Pericardium fibroblast (primary cell): ENCODE results near the gene GABRB3. TPM values are rescaled to one million over a fixed set of nuclear protein-coding genes. Genes with fewer than 3 reads are reported as not detected.

Experiments used
- total RNA-seq: library from RNA; depleted of rRNA; stranded (reverse); fragments of >200 nt; gene quantifications from 2 replicates; pipeline ENCODE4 v1.2.3, GENCODE V29; 2015

Gene GABRB3
- 0.09 and 1.3 TPM in 2 replicates for total RNA-seq

DNA sequence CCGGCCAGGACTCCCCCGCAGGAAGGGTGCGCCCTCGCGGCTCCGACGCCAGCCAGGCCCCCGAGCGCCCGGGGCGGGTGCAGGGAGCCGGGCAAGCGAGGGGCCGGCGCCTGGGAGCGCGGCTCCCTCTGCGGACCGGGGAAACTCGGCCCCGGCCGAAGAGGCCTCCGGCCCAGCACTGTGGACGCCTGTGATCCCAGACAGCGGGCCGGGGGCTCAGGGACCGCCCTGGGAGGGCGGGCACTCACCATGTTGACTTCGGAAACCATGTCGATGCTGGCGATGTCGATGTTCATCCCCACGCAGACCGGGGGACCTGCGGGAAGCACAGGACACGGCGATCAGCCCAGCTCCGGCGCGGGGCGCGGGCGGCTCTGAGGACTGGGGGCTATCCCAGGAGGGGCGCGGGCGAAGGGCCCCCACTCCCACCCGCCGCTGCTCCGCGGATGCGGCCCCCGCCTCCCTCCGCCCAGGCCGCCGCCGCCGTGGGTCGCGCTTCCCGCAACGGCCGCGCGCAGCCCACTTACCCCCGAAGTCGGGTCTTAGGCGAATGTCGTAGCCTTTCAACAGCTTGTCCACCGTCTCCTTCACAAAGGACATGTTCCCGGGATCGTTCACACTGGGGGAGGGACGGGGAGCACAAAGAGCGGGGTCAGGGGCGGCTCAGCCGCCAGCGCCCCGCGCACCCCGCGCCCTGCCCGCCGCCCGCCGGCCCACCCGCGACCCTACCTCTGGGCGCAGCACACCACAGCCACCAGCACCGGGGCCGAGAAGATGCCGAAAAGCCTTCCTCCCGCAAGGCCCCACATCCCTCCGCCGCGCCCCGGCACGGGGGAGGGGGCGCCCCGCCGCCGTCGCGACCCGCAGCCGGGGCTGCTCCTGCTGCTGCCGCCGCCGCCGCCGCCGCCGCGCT, at the start of gene GABRB3:
TSS of gene GABRB3 (minus strand) at position 913 of the 913 bp plus-strand sequence.

Other genes starting within 250 kb of the GABRB3 start
- 0.23 TPM in 1 of 2 replicates, not detected in the other for gene GABRA5, start 94.0 kb upstream of the GABRB3 start, total RNA-seq
- gene GABRG3, start 198.1 kb upstream of the GABRB3 start, total RNA-seq = not detected in 2 replicates